Smooth muscle cell (in vitro differentiated cells): Measurements from ENCODE around the gene ENGASE. TPM values are rescaled to one million over a fixed set of nuclear protein-coding genes. Genes with fewer than 3 reads are reported as not detected.

Experiments used
- DNase-seq: peaks from one replicate; lab custom pipeline; 2025; ENCODE audit not compliant: unreplicated experiment; lab: John Stamatoyannopoulos, UW
- H2AFZ ChIP-seq: fragments of 200-600 bp; sonication (generic); 2 replicates; pipeline ENCODE4 v1.6.0; 2016; ENCODE audit warnings: antibody characterized with exemption, low read depth, mild to moderate bottlenecking
- H3F3A ChIP-seq: fragments of 200-600 bp; sonication (generic); 2 replicates; pipeline ENCODE4 v1.6.0; 2017; ENCODE audit warnings: antibody characterized with exemption, low read depth
- H3K27ac ChIP-seq: fragments of 200-600 bp; sonication (generic); 2 replicates; pipeline ENCODE4 v1.5.1; 2016; ENCODE audit warnings: low read depth, mild to moderate bottlenecking
- H3K27me3 ChIP-seq: fragments of 200-600 bp; sonication (generic); 2 replicates; pipeline ENCODE4 v1.6.1; 2016; ENCODE audit warnings: low read depth, mild to moderate bottlenecking
- H3K36me3 ChIP-seq: fragments of 200-600 bp; sonication (generic); 2 replicates; pipeline ENCODE4 v1.5.1; 2016; ENCODE audit warnings: low read depth
- H3K4me1 ChIP-seq: fragments of 200-600 bp; sonication (generic); 2 replicates; pipeline ENCODE4 v1.5.1; 2016; ENCODE audit warnings: low read depth
- H3K4me2 ChIP-seq: fragments of 200-600 bp; sonication (generic); 2 replicates; pipeline ENCODE4 v1.6.0; 2016; ENCODE audit warnings: mild to moderate bottlenecking
- H3K4me3 ChIP-seq: fragments of 200-600 bp; sonication (generic); 2 replicates; pipeline ENCODE4 v1.5.1; 2016; ENCODE audit warnings: mild to moderate bottlenecking
- H3K79me2 ChIP-seq: fragments of 200-600 bp; sonication (generic); 2 replicates; pipeline ENCODE4 v1.6.0; 2016; ENCODE audit warnings: low read depth, mild to moderate bottlenecking
- H3K9ac ChIP-seq: fragments of 200-600 bp; sonication (generic); 2 replicates; pipeline ENCODE4 v1.6.0; 2016; ENCODE audit warnings: low read depth
- H3K9me3 ChIP-seq: fragments of 200-600 bp; sonication (generic); replicated peaks from 2 replicates; pipeline ENCODE4 v1.5.1; 2016; ENCODE audit warnings: low read depth
- H4K20me1 ChIP-seq: fragments of 200-600 bp; sonication (generic); 2 replicates; pipeline ENCODE4 v1.6.0; 2016; ENCODE audit warnings: low read depth
- WGBS: methylation state at CpG from one replicate; pipeline ENCODE4 v1.1.7; 2016; ENCODE audit warnings: low lambda C conversion rate; 5-methylcytosine and 5-hydroxymethylcytosine counted together
- polyA plus RNA-seq: library from polyadenylated mRNA; unstranded; fragments of >200 nt; fragmentation: Nextera tagmentation; extraction: Ambion mirVana; gene quantifications from 2 replicates; pipeline ENCODE4 v1.2.1, GENCODE V29; 2016
- total RNA-seq: library from RNA; depleted of rRNA; stranded (reverse); fragments of >200 nt; gene quantifications from 2 replicates; pipeline ENCODE4 v1.2.3, GENCODE V29; 2014
- TF ChIP-seq, protein P1 (sequence below): fragments of 200-600 bp; sonication (generic); IDR thresholded peaks from 2 replicates; pipeline ENCODE4 v1.5.1; 2017; ENCODE audit warnings: borderline replicate concordance, mild to moderate bottlenecking, antibody characterized with exemption; ENCODE audit not compliant: insufficient read depth, poor library complexity, severe bottlenecking

Gene ENGASE
- total and polyA plus RNA-seq, 2 experiments from 2014 or later = 3.8 to 9.6 TPM

DNA sequence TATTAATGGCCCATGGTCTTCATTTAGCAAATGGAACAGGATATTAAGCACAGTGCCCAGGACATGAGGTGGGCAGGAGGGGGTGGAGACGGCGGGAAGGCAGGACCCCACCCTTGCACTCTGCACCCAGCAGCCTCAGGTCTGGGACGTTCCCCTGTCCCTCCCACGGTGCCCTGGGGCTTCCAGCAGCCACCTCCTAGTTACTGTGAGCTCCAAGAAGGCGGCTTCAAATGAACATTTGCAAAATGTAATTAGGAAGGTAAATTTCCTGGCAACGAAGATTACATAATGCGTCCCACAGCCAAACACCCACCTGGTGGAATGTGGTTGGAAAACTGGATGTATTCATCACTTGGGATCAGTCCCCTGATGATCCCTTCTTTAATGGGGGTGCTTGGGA lies 59.4 kb downstream of the ENGASE start:
- TF ChIP-seq, protein P1, sequence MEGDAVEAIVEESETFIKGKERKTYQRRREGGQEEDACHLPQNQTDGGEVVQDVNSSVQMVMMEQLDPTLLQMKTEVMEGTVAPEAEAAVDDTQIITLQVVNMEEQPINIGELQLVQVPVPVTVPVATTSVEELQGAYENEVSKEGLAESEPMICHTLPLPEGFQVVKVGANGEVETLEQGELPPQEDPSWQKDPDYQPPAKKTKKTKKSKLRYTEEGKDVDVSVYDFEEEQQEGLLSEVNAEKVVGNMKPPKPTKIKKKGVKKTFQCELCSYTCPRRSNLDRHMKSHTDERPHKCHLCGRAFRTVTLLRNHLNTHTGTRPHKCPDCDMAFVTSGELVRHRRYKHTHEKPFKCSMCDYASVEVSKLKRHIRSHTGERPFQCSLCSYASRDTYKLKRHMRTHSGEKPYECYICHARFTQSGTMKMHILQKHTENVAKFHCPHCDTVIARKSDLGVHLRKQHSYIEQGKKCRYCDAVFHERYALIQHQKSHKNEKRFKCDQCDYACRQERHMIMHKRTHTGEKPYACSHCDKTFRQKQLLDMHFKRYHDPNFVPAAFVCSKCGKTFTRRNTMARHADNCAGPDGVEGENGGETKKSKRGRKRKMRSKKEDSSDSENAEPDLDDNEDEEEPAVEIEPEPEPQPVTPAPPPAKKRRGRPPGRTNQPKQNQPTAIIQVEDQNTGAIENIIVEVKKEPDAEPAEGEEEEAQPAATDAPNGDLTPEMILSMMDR = no peak
- H3K4me2 ChIP-seq = no peak overlapping the region
- no peaks in the 10 kb centered on the region for H3K4me1 ChIP-seq
- no peak overlapping the region for H3K4me3 ChIP-seq
- H3K27me3 ChIP-seq = no peaks in the 10 kb centered on the region
- H3K36me3 ChIP-seq = no peaks in the 10 kb centered on the region
- H2AFZ ChIP-seq = no peak overlapping the region
- H3K27ac ChIP-seq = no peak overlapping the region
- no peaks in the 10 kb centered on the region for H3F3A ChIP-seq
- DNase-seq = no peak
- H4K20me1 ChIP-seq = no peaks in the 10 kb centered on the region
- no peaks in the 10 kb centered on the region for H3K79me2 ChIP-seq
- WGBS = 80% methylated on average over 7 of the region's 7 CpGs
- no peak overlapping the region for H3K9ac ChIP-seq
- H3K9me3 ChIP-seq = no peaks in the 10 kb centered on the region

DNA sequence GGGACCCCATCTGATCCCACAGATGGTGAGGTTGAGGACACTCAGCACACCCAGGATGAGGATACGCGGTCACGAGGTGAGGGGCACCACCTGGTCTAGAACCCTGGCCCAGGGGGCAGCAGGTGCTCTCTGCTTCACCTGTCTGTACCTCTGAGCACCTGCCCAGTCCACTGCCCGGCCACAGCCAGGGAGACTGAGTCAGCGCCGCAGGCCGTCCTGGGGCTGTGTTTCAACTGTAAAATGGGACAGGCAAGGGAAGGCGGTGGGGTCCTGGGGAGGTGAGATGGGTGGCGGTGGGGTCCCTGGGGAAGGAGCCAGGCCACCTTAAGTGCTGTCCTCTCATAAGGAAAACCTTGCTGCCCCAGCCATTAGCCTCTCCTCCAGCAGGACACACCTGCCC lies 60.4 kb downstream of the ENGASE start:
- H3K9me3 ChIP-seq = no peaks in the 10 kb centered on the region
- H3K9ac ChIP-seq = no peak overlapping the region
- DNase-seq = no peak
- H3K4me2 ChIP-seq = no peak overlapping the region
- no peak overlapping the region for H2AFZ ChIP-seq
- H3K4me1 ChIP-seq = no peaks in the 10 kb centered on the region
- 91% methylated on average over 9 of the region's 9 CpGs for WGBS
- H3K4me3 ChIP-seq = no peak overlapping the region
- H3K79me2 ChIP-seq = no peaks in the 10 kb centered on the region
- H3K36me3 ChIP-seq = no peaks in the 10 kb centered on the region
- TF ChIP-seq, protein P1 = no peak
- H3K27me3 ChIP-seq = no peaks in the 10 kb centered on the region
- H4K20me1 ChIP-seq = no peaks in the 10 kb centered on the region
- no peaks in the 10 kb centered on the region for H3F3A ChIP-seq
- H3K27ac ChIP-seq = no peak overlapping the region

DNA sequence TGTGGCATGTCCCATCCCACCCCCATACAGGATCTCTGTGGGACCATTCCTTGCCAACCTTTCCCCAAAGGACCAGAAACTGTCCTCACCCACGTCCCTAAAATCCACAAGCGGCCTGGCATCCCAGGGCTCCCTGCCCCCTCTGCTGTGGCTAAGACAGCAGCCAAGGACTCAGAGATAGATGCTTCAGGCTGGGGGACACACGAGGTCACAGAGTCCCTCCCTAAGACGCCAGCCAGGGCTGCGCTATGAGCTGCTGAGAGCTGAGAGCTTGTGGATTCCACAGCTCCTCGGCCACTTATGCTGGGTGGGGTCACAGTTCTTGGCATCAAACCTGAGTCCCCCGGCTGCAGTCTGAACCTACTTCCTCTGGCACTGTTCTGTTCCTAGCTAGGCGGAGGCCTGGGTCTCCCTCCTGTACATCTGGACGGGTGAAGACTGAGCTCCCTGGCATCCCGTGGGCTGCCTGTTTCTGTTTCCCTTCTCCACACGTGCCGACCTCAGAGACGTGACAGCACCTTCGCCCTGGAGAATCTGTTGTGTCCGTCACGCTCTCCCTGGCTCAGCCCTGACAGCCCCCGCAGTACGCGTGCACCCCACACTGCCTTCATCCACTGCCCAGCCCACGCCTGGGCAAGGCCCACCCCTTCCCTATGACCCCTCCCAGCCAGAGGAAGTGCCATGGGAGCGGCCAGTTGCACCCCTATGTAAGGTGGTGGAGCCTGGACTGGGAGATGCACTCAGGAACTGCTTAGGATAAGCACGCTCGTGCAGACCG lies 61.2 kb downstream of the ENGASE start:
- H3K9me3 ChIP-seq = no peaks in the 10 kb centered on the region
- no peak for DNase-seq
- H3K4me1 ChIP-seq = no peaks in the 10 kb centered on the region
- H3K9ac ChIP-seq = no peak overlapping the region
- no peaks in the 10 kb centered on the region for H3K79me2 ChIP-seq
- no peak overlapping the region for H3K4me2 ChIP-seq
- no peaks in the 10 kb centered on the region for H3F3A ChIP-seq
- no peak overlapping the region for H3K4me3 ChIP-seq
- H3K27me3 ChIP-seq = no peaks in the 10 kb centered on the region
- H4K20me1 ChIP-seq = no peaks in the 10 kb centered on the region
- H3K27ac ChIP-seq = no peak overlapping the region
- TF ChIP-seq, protein P1 = no peak
- 88% methylated on average over 24 of the region's 24 CpGs for WGBS
- H2AFZ ChIP-seq = no peak overlapping the region
- no peaks in the 10 kb centered on the region for H3K36me3 ChIP-seq

Other genes starting within 250 kb of the ENGASE start
- 14.3 and 29.0 TPM in 2 replicates for gene USP36, start 234.0 kb upstream of the ENGASE start, total RNA-seq
- 17.6 and 31.4 TPM in 2 replicates for gene USP36, start 234.0 kb upstream of the ENGASE start, polyA plus RNA-seq
- 0.85 and 1.2 TPM in 2 replicates for gene CEP295NL, start 171.6 kb upstream of the ENGASE start, total RNA-seq
- gene CEP295NL, start 171.6 kb upstream of the ENGASE start, polyA plus RNA-seq = 1.8 TPM in 1 of 2 replicates, not detected in the other
- 111 TPM in 2 replicates for gene TIMP2, start 149.4 kb upstream of the ENGASE start, total RNA-seq
- 37.8 and 40.9 TPM in 2 replicates for gene TIMP2, start 149.4 kb upstream of the ENGASE start, polyA plus RNA-seq
- 55.7 and 66.5 TPM in 2 replicates for gene LGALS3BP, start 94.9 kb upstream of the ENGASE start, total RNA-seq
- 110 and 151 TPM in 2 replicates for gene LGALS3BP, start 94.9 kb upstream of the ENGASE start, polyA plus RNA-seq
- gene CANT1, start 65.1 kb upstream of the ENGASE start, total RNA-seq = 41.9 and 42.1 TPM in 2 replicates
- gene CANT1, start 65.1 kb upstream of the ENGASE start, polyA plus RNA-seq = 36.5 and 38.3 TPM in 2 replicates
- gene C1QTNF1, start 50.7 kb upstream of the ENGASE start, total RNA-seq = 5.1 and 5.7 TPM in 2 replicates
- gene C1QTNF1, start 50.7 kb upstream of the ENGASE start, polyA plus RNA-seq = 9.4 and 10.0 TPM in 2 replicates